ENCODE measurements around the gene GALNT1.

GALNT1 gene

GRCh38 chr18:35582899-35583558, 1.5 kb downstream of the GALNT1 start:
- DNase-seq, result peak; percentile 72

- DNase-seq, result no peak
Measured at GRCh38 chr18:35584735-35585134, 3.2 kb downstream of the GALNT1 start.

- DNase-seq, result no peak
Measured at GRCh38 chr18:35585608-35586007, 4.1 kb downstream of the GALNT1 start.

GRCh38 chr18:35588122-35588521, 6.6 kb downstream of the GALNT1 start:
- DNase-seq, result no peak

DNA sequence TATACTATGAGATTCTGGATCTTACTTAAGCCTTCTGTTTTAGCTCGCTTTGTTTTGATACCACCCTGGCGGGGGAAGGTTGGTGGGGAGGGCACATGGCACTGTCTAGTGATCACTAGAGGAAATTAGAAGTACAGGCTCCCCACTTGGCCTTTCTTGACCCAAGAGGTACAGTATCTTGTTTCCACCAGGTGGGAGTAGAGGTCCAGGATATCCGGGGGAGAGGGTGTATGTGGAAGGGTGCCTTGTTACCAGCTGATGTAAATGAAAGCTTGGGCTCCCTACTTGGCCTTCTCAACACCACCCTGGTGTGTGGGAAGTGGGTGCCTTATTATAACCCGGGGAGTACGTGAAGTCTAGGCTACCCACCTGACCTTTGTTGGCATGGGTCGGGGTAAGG, 7.5 kb downstream of the GALNT1 start:
- no peak for DNase-seq

GRCh38 chr18:35589546-35589945, 8.0 kb downstream of the GALNT1 start:
- DNase-seq, result no peak

GRCh38 chr18:35590935-35591334, 9.4 kb downstream of the GALNT1 start:
- DNase-seq, result no peak

DNA sequence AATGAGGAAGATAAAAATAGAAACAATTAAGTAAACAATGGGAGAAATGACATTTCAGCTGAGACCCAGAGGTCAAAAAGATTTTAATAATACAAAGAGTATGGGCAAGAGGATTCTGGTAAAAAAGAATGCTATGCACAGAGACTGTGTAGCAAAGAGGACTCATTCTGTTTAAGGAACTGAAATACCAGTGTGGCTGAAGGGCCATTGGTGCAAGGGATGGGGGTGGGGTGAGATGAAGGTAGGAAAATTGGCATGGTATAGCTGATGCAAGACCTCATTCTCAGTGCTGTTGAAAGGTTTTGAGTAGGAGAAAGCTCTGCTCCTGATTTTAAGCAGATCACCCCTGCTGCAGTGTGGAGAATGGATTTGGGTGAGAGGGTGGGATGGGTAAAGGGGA, 10.8 kb downstream of the GALNT1 start:
- DNase-seq, result no peak

GRCh38 chr18:35593859-35594258, 12.3 kb downstream of the GALNT1 start:
- DNase-seq, result no peak

DNA sequence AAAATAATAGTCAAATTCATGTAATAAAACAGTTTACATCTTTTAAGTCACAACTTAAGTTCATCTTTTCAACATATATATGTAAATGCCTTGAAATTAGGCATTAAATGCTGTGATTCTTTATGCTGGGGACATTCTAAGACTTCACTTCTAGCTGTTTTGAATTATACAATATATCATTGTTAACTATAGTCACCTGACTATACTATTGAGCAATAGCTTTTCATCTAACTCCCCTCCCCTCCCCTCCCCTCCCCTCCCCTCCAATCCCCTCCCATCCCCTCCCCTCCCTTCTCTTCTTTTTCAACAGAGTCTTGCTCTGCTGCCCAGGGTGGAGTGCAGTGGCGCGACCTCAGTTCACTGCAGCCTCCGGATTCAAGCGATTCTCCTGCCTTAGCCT, 16.2 kb downstream of the GALNT1 start:
- DNase-seq, result no peak

GRCh38 chr18:35602193-35602820, 20.8 kb downstream of the GALNT1 start:
- no peak for DNase-seq

DNA sequence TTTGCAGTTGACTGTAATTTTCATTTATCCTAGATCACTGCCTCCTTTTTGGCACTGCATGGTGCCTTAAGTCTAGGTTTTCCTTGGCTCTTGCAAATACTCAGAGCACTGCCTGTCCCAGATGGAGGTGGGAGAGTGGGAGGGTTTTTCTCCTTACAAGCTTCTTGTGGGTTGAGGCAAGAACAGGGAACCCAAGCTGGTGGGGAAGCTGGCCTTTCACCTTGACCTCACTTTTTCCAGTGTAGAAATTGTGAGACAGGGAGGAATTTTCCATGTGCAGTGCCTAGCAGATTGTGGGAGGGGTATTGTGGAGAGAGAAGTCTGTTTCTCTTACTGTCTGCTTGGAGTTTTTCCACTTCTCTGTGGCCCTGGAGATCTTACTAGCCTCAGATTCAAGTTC, 21.5 kb downstream of the GALNT1 start:
- no peak for DNase-seq

DNA sequence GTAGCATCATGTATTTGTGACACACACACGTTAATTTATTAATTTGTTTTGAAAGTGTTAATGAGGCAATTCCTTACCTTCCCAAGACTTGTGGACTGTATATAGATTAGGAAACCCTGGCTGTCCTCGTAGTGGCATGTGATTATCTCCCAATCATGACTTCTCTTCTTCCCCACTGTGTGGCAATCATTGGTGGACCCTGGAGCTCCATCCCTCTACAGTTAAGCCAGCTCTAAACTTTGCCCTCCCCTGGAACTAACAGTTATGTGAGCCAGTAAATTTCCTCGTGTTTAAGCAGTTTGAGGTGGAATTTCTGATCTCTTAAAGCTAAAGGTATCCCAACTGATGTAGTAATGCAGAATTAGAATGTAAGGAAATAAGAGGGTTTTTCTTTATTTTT, 22.0 kb downstream of the GALNT1 start:
- no peak for DNase-seq

DNA sequence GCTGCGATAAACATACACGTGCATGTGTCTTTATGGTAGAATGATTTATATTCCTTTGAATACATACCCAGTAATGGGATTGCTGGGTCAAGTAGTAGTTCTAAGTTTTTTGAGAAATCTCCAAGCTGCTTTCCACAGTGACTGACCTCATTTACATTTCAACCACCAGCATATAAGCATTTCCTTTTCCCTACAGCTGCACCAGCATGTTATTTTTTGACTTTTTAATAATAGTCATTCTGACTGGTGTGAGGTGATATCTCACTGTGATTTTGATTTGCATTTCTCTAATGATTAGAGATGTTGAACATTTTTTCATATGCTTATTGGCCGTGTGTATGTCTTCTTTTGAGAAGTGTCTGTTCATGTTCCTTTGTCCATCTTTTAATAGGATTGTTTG, 22.8 kb downstream of the GALNT1 start:
- DNase-seq, result no peak

DNA sequence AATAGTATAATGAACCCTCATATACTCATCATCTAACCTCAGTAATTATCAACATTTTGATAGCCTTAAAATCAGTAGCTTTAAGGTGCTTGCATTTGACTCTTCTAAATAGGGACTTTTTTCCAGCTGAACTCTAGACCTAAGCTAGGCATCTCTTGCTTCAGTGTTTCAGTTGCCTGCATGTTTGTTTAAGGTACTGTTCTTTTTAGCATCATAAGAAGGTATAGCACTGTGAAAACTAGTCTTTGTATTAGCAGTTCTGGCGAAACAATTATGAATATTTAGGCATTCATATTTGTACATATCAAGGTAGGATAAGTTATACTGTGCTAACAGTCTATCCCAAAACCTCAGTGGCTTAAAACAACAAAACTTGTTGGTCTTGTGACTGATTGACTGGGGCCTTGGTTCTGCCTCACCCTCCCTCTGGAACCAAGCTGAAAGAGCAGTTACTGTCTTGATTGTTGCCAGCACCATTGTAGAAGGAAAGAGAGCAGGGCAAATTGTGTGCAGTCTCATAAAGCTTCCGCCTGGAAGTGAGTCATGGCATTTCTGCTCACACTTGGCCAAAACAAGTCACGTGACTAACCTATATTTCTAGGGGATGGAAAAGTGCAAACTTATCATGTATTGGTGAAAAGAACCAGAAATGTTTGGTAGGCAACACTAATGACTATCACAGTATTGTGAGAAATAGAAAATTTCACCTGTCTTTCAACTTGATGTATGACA, 24.3 kb downstream of the GALNT1 start:
- no peak for DNase-seq

DNA sequence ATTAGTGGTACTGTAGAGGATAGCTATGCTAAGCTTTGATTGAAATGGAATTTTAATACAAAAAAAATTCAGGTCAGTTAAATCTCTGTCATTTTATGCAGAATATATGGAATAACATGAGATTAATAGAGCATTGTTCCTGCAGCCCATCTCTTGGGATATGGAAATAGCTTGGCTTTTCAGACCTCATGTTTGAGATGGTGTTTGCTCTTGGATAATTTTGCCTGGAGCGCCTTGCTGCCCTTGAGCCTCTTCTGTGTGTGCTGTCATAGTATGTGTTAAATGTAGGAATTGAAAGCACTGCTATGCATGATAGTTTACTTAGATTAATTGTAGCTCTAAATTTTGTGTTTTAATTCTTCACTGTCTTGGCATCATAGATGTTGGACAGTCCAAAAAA, 27.7 kb downstream of the GALNT1 start:
- no peak for DNase-seq

- DNase-seq, result peak; percentile 50
Measured at GRCh38 chr18:35610089-35610488, 28.5 kb downstream of the GALNT1 start.

GRCh38 chr18:35610724-35611123, 29.2 kb downstream of the GALNT1 start:
- no peak for DNase-seq

DNA sequence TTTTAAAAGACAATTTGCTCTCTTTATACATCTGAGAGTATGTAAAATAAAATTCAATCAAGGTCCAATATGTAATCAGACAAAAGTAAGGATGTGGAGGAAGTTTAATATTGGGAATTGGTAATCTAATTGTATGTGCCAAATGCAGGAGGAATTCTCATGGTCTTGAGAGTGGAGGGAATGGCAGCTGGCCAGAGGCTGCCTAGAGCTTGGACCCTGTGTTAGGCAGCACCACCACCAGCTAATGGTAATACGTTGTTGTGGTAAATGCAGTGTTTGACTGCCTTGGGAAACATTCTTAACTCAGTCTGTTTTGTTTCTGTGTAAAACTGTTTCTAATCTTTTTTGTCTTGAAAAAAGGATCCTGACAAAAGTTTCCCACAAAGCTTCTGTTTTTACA, 30.0 kb downstream of the GALNT1 start:
- no peak for DNase-seq

DNA sequence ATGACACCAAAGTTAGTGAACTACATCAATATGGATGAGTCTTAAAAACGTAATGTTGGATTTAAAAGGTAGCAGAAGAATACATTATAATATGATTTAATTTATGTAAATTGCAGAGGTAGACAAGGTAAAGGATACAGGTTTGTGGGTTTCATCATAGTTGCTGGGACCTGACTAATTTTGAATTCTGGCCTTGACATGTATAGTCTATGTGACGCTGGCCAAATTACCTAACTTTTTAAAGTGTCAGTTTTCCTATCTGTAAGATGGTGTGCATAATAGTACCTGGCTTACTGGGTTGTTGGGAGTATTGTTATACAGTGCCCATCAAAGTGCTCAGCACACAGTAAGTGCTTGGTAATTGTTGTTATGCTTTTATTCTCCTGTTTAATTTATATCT, 34.5 kb downstream of the GALNT1 start:
- DNase-seq, result no peak

DNA sequence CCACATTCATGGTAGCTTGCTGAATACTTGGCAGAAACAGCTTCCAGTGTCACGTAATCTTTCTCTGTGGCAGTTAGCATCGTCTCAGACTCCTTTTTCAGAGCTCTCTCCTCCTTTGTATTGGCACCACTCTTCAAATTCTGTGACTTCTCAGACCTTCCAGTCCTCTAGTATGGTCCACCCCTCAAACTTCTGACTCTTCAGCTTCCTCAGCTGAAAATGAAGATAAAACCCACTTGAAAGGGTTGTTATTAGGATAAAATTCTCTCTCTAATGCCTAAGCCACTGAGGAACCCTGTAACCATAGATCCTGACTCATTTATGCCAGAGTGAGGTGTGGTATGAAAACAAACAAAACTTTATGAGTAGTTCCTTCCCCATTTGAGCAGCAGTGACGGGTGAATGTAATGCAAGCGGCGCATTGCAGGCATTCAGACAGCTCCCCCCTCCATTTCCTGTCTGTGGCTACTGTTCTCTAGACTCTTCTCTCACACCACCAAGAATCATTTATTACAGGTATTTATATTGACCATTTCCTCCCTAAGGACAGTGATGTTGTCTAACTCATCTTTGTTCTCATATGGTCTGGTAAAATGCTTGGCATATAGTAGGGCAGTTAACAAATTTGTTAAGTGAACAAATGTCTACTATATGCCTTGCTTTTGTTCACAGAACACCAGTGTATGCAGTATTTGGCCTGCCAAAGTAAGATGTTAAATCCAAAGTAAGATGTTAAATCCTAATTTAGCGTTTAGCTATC, 35.3 kb downstream of the GALNT1 start:
- DNase-seq, result no peak

GRCh38 chr18:35617865-35618264, 36.3 kb downstream of the GALNT1 start:
- no peak for DNase-seq

DNA sequence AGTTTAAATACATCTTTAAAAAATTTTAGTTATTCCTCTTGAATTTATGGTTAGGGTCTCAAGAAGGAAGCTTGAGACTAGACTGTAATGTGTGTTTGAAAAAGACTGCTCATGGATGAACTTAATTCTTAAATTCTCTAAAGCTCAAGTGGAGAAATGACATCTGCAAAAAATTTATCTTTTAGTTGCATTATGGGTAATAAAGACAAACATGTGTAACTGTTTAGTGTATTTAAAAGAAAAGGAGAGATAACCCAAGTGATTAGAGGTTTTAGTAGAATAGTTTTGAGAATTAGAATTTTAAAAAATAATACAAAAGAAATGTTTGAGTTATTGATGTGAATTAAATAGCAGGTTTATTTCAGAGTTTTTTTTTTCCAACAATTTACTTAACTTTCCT, 36.7 kb downstream of the GALNT1 start:
- DNase-seq, result no peak

- no peak for DNase-seq
Measured at GRCh38 chr18:35618696-35619095, 37.2 kb downstream of the GALNT1 start.

All from NCI-H2029 treated with DMSO at 0.1 percent for 48 hours (cell line).